Lower lobe of right lung (tissue), 2 donors: Measurements from ENCODE around the gene PMM2. TPM values are rescaled to one million over a fixed set of nuclear protein-coding genes. Genes with fewer than 3 reads are reported as not detected.

Source experiments
- ATAC-seq, 2 donors: fragments of 200-7000 bp; cut with Tn5 transposase; one replicate each; pipeline ENCODE4 v1.9.1; 2020 to 2022; ENCODE audit warnings: mild to moderate bottlenecking in 2 of 2, moderate library complexity in 2 of 2
- DNase-seq: peaks from one replicate; pipeline ENCODE4 v3.0.0-alpha.2; 2020
- H3K27ac ChIP-seq: fragments of 200-600 bp; one replicate; pipeline ENCODE4 v1.8.0; 2022
- H3K27me3 ChIP-seq: fragments of 200-600 bp; one replicate; pipeline ENCODE4 v1.8.0; 2022; ENCODE audit warnings: low read depth
- H3K36me3 ChIP-seq: fragments of 200-600 bp; one replicate; pipeline ENCODE4 v1.8.0; 2022; ENCODE audit warnings: mild to moderate bottlenecking
- H3K4me1 ChIP-seq: fragments of 200-600 bp; one replicate; pipeline ENCODE4 v1.8.0; 2022
- H3K4me3 ChIP-seq: fragments of 200-600 bp; one replicate; pipeline ENCODE4 v1.8.0; 2022; ENCODE audit warnings: mild to moderate bottlenecking
- H3K9me3 ChIP-seq: fragments of 200-600 bp; one replicate; pipeline ENCODE4 v1.8.0; 2022
- CTCF ChIP-seq: fragments of 200-600 bp; IDR thresholded peaks from one replicate; pipeline ENCODE4 v1.8.0; 2022; ENCODE audit warnings: antibody characterized with exemption, mild to moderate bottlenecking
- intact Hi-C: fragments of 100-400 bp; cut with DNase I; formaldehyde crosslinking; loops from one replicate; pipeline ENCODE4 v1.11.0; 2022
- total RNA-seq: library from RNA; stranded (reverse); fragmentation: NEBNext Ultra II Directional; extraction: Animal tissue kit (Norgen Biotek cat#: 25700); gene quantifications from one replicate; pipeline ENCODE4 v1.2.1, GENCODE V29; 2021
- donor health status: DM: no; HTN: yes; CAD: no; lungs with severe emphysema.

Gene PMM2
- total RNA-seq, 1 donor from 2014 or later: 39.3 TPM

GRCh38 chr16:8886593-8887430 is 89.2 kb downstream of the PMM2 start:
- TF ChIP-seq CTCF: no peak
- DNase-seq: peak; percentile 20
- H3K4me3 ChIP-seq: no peak overlapping the region
- intact Hi-C loops: no loop called here
- ATAC-seq: no peak
- peaks cover 12% of the 10 kb centered on the region for H3K4me1 ChIP-seq
- no peak overlapping the region for H3K27ac ChIP-seq
- peaks cover 27% of the 10 kb centered on the region for H3K36me3 ChIP-seq
- no peaks in the 10 kb centered on the region for H3K9me3 ChIP-seq
- H3K27me3 ChIP-seq: peaks cover 13% of the 10 kb centered on the region

GRCh38 chr16:8887431-8887765 is 89.8 kb downstream of the PMM2 start:
- intact Hi-C loops: no loop called here
- no peak overlapping the region for H3K4me3 ChIP-seq
- H3K27me3 ChIP-seq: peaks cover 13% of the 10 kb centered on the region
- peaks cover 12% of the 10 kb centered on the region for H3K4me1 ChIP-seq
- ATAC-seq (no peak), DNase-seq (peak; percentile 30)
- H3K36me3 ChIP-seq: peaks cover 32% of the 10 kb centered on the region
- no peaks in the 10 kb centered on the region for H3K9me3 ChIP-seq
- no peak overlapping the region for H3K27ac ChIP-seq
- TF ChIP-seq CTCF: no peak

GRCh38 chr16:8887952-8888560 is 90.4 kb downstream of the PMM2 start:
- Histone ChIP-seq H3K9me3 (no peaks in the 10 kb centered on the region), H3K27me3 (peaks cover 13% of the 10 kb centered on the region), H3K4me3 (no peak overlapping the region), H3K4me1 (peaks cover 12% of the 10 kb centered on the region), H3K36me3 (peaks cover 37% of the 10 kb centered on the region), H3K27ac (no peak overlapping the region)
- intact Hi-C loops: no loop called here
- no peak for TF ChIP-seq CTCF
- DNase-seq: peak; percentile 48
- ATAC-seq: no peak

- H3K27ac ChIP-seq: no peak overlapping the region
- H3K4me1 ChIP-seq: peaks cover 12% of the 10 kb centered on the region
- H3K36me3 ChIP-seq: peaks cover 48% of the 10 kb centered on the region
- H3K9me3 ChIP-seq: no peaks in the 10 kb centered on the region
- TF ChIP-seq CTCF: no peak
- peaks cover 8% of the 10 kb centered on the region for H3K27me3 ChIP-seq
- no peak for ATAC-seq
- peak; percentile 35 for DNase-seq
- intact Hi-C loops: no loop called here
- no peak overlapping the region for H3K4me3 ChIP-seq
Measured at GRCh38 chr16:8888951-8889892, 91.6 kb downstream of the PMM2 start.

GRCh38 chr16:8889893-8890548 is 92.4 kb downstream of the PMM2 start:
- peak; percentile 13 for DNase-seq
- Histone ChIP-seq H3K27me3 (peaks cover 6% of the 10 kb centered on the region), H3K36me3 (peaks cover 56% of the 10 kb centered on the region), H3K4me1 (peaks cover 12% of the 10 kb centered on the region), H3K9me3 (no peaks in the 10 kb centered on the region), H3K4me3 (no peak overlapping the region), H3K27ac (no peak overlapping the region)
- intact Hi-C loops: no loop called here
- ATAC-seq: no peak
- no peak for TF ChIP-seq CTCF
